Effector memory CD4-positive, alpha-beta T cell (primary cell): Measurements from ENCODE around the gene MASP1.

Experiments used
- DNase-seq, 3 donors: peaks; one replicate each; pipeline ENCODE4 v3.0.0-alpha.2; 2020
- H3K27ac ChIP-seq: 2 replicates; pipeline ENCODE4 v1.7.0; 2013; ENCODE audit warnings: mild to moderate bottlenecking, low read length, moderate library complexity; ENCODE audit not compliant: insufficient read depth, poor library complexity, severe bottlenecking
- H3K27me3 ChIP-seq: replicated peaks from 2 replicates; pipeline ENCODE4 v1.7.0; 2013; ENCODE audit warnings: mild to moderate bottlenecking, low read length; ENCODE audit not compliant: insufficient read depth, control insufficient read depth, poor library complexity, severe bottlenecking
- H3K36me3 ChIP-seq: 2 replicates; pipeline ENCODE4 v1.7.0; 2013; ENCODE audit warnings: mild to moderate bottlenecking, low read length, moderate library complexity; ENCODE audit not compliant: control insufficient read depth, insufficient read depth
- H3K4me1 ChIP-seq: 2 replicates; pipeline ENCODE4 v1.7.0; 2013; ENCODE audit warnings: low read length, mild to moderate bottlenecking; ENCODE audit not compliant: control insufficient read depth, insufficient read depth, poor library complexity, severe bottlenecking
- H3K4me3 ChIP-seq: 2 replicates; pipeline ENCODE4 v1.7.0; 2013; ENCODE audit warnings: low read length, low read depth, mild to moderate bottlenecking; ENCODE audit not compliant: insufficient read depth, poor library complexity, severe bottlenecking
- H3K9me3 ChIP-seq: 2 replicates; pipeline ENCODE4 v1.7.0; 2013; ENCODE audit warnings: mild to moderate bottlenecking, low read length, moderate library complexity; ENCODE audit not compliant: control insufficient read depth

MASP1 gene

GRCh38 chr3:187286467-187287059 is 5.0 kb downstream of the MASP1 start:
- Histone ChIP-seq H3K4me1 (no peaks in the 10 kb centered on the region), H3K27ac (no peak overlapping the region), H3K9me3 (no peaks in the 10 kb centered on the region), H3K4me3 (no peak overlapping the region), H3K36me3 (no peaks in the 10 kb centered on the region), H3K27me3 (no peaks in the 10 kb centered on the region)
- no peak for DNase-seq

DNA sequence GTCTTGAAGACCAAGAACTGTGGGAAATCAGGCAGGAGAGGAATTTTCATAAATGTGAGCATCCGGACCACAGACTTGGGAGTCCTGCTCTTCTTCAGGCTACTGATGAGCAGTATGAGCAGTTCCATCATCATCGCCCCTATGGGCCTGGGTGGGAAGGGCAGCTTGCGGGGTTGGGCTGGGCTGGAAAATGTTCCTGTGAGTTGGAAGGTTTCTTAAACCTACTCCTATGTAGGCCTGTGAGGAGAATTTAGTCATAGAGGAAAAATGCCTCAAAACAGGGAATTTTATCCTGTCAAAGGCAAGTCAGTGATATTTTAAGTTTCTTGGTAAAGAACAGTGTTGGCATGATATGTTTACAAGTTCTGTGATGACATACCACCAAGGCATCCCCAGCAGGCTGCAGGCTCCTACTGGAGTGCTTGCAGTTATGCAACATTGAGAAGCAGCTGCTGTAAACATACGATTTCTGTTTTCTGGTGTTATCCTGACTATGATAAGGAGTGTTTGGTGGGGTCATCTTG is 10.3 kb downstream of the MASP1 start:
- Histone ChIP-seq H3K9me3 (no peaks in the 10 kb centered on the region), H3K4me1 (no peaks in the 10 kb centered on the region), H3K27ac (no peak overlapping the region), H3K27me3 (no peaks in the 10 kb centered on the region), H3K36me3 (no peaks in the 10 kb centered on the region), H3K4me3 (no peak overlapping the region)
- no peak for DNase-seq

DNA sequence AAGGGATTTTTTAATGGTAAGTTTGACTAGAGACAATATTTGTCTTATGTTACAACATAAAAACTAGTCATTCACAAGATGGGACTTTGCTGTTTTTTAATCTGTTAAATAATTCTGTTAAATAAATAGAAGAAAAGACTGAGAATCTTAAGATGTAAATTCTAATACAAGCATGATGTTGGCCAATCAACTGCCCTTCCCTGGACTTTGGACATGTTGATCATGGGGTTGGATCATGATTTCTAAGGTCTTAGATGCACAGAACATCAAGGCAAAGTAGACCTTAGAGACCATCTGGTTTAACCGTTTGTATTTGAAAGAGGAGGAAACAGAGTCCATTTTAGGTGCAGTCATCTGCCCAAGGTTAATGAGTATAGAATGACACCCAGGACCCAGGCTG is 10.9 kb downstream of the MASP1 start:
- no peak for DNase-seq
- Histone ChIP-seq H3K27ac (no peak overlapping the region), H3K4me1 (no peaks in the 10 kb centered on the region), H3K27me3 (no peaks in the 10 kb centered on the region), H3K9me3 (no peaks in the 10 kb centered on the region), H3K4me3 (no peak overlapping the region), H3K36me3 (no peaks in the 10 kb centered on the region)

DNA sequence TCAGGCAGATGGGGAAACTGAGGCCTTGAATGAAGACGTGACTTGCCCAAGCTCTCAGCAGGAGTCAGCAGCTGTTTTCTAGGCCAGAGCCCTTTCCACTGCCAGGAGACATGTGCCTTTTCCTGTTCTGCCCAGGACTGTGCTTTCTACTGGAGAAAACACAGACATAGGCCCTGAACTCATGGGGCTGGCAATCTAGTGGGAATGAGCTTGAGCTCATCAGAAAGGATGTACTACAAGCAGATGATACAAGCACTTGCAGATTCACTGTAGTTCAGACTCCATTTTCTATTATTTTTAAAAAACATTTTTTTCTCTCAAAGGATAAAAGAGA is 14.4 kb downstream of the MASP1 start:
- no peaks in the 10 kb centered on the region for H3K36me3 ChIP-seq
- no peak for DNase-seq
- H3K27ac ChIP-seq: no peak overlapping the region
- peaks cover 2% of the 10 kb centered on the region for H3K27me3 ChIP-seq
- H3K9me3 ChIP-seq: no peaks in the 10 kb centered on the region
- H3K4me3 ChIP-seq: no peak overlapping the region
- H3K4me1 ChIP-seq: no peaks in the 10 kb centered on the region

DNA sequence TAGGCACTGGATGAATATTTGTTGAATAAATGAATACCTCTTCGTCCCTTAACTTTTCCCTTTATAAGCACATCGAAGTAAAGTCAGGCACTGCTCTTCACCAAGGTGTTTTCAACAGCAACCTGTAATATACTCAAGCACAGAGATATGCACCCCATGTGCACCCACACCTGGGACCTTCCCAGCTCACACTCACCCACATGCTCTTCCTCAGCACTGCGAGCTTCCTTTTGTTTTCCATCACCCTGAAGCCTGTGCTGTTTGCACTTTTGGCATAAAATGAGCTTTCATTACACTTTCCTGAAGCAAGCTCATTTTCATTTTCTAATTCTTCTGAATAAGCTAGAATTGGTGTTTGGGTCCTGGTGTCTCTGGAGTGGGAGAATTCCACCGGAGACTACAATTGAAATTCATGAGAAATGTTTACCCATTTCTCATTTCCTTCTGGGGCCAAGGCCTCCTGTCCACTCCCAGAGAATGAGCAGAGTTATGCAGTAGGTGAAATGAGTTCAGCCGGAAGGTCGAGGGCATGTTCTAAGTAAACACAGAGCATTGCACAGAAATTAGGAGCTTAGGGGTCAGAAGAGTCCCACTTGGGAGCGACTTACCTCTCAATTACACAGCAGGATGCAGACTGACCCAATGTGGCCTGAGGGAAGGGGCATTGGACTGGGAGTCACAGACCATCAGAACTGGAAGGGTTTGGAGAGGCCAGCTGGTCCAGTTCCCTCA is 15.0 kb downstream of the MASP1 start:
- no peaks in the 10 kb centered on the region for H3K36me3 ChIP-seq
- H3K4me3 ChIP-seq: no peak overlapping the region
- H3K4me1 ChIP-seq: no peaks in the 10 kb centered on the region
- no peak overlapping the region for H3K27ac ChIP-seq
- peaks cover 6% of the 10 kb centered on the region for H3K27me3 ChIP-seq
- H3K9me3 ChIP-seq: no peaks in the 10 kb centered on the region
- DNase-seq: no peak

GRCh38 chr3:187274977-187275338 is 16.6 kb downstream of the MASP1 start:
- H3K36me3 ChIP-seq: no peaks in the 10 kb centered on the region
- no peak overlapping the region for H3K4me3 ChIP-seq
- no peak overlapping the region for H3K27ac ChIP-seq
- peaks cover 6% of the 10 kb centered on the region for H3K27me3 ChIP-seq
- DNase-seq: no peak
- no peaks in the 10 kb centered on the region for H3K4me1 ChIP-seq
- no peaks in the 10 kb centered on the region for H3K9me3 ChIP-seq

DNA sequence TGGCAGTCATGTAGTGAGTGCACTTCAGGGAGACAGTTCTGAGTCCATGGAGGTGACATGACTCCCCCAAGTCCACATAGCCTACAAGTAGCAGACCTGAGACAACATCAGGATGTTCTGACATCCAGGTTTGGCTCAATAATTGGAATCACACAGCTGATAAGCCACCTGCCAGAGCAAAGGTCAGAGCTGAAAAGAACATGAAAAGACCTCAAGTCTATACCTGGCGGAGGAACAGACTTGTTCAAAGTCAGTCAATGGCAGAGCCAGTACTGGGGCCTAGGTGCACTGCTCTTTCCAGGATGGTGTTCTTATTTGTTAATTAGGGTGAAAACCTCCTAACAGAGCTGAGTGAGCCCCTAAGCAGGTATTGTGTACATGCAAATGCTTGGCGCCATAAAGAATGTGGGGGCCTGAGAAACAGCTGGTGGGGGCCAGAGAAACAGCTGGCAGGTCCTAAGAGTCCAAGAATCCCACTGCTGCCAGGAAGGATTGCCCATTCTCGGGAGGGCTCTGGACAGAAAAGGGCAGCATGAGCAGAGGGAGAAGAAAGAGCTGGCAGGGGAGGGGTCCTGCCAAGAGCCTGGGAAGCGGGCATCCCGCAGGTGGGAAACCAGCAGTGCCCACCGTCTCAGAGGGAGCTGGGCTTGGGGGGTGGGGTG is 17.1 kb downstream of the MASP1 start:
- H3K9me3 ChIP-seq: no peaks in the 10 kb centered on the region
- no peak overlapping the region for H3K27ac ChIP-seq
- DNase-seq: no peak
- H3K4me3 ChIP-seq: no peak overlapping the region
- no peaks in the 10 kb centered on the region for H3K4me1 ChIP-seq
- peaks cover 6% of the 10 kb centered on the region for H3K27me3 ChIP-seq
- H3K36me3 ChIP-seq: no peaks in the 10 kb centered on the region

- Histone ChIP-seq H3K27ac (no peak overlapping the region), H3K36me3 (no peaks in the 10 kb centered on the region), H3K9me3 (no peaks in the 10 kb centered on the region), H3K4me1 (no peaks in the 10 kb centered on the region), H3K27me3 (peaks cover 6% of the 10 kb centered on the region), H3K4me3 (no peak overlapping the region)
- no peak for DNase-seq
Measured at GRCh38 chr3:187271582-187271981, 20.0 kb downstream of the MASP1 start.

GRCh38 chr3:187269486-187269885 is 22.1 kb downstream of the MASP1 start:
- Histone ChIP-seq H3K27me3 (peaks cover 6% of the 10 kb centered on the region), H3K4me3 (no peak overlapping the region), H3K27ac (no peak overlapping the region), H3K36me3 (no peaks in the 10 kb centered on the region), H3K4me1 (no peaks in the 10 kb centered on the region), H3K9me3 (no peaks in the 10 kb centered on the region)
- DNase-seq: no peak

- H3K4me1 ChIP-seq: no peaks in the 10 kb centered on the region
- no peak overlapping the region for H3K27ac ChIP-seq
- no peak for DNase-seq
- H3K27me3 ChIP-seq: peaks cover 6% of the 10 kb centered on the region
- no peaks in the 10 kb centered on the region for H3K9me3 ChIP-seq
- no peak overlapping the region for H3K4me3 ChIP-seq
- no peaks in the 10 kb centered on the region for H3K36me3 ChIP-seq
Measured at GRCh38 chr3:187267306-187267705, 24.2 kb downstream of the MASP1 start.
